Hepatocyte (in vitro differentiated cells): ENCODE measurements around the gene MUC6.

ENCODE experiments used
- EZH2 ChIP-seq: fragments of 200-600 bp; sonication (generic); IDR thresholded peaks from 2 replicates; pipeline ENCODE4 v1.6.1; 2016; ENCODE audit warnings: antibody characterized with exemption, mild to moderate bottlenecking, borderline replicate concordance
- EZH2phosphoT487 ChIP-seq: fragments of 200-600 bp; sonication (generic); IDR thresholded peaks from one replicate; pipeline ENCODE4 v1.6.1; 2018; ENCODE audit warnings: antibody characterized with exemption, mild to moderate bottlenecking, low read depth, moderate library complexity; ENCODE audit not compliant: unreplicated experiment, severe bottlenecking
- TF ChIP-seq, protein P1 (sequence below): fragments of 200-600 bp; sonication (generic); IDR thresholded peaks from 2 replicates; pipeline ENCODE4 v1.5.1; 2016; ENCODE audit warnings: antibody characterized with exemption, mild to moderate bottlenecking; ENCODE audit not compliant: poor library complexity

DNA sequence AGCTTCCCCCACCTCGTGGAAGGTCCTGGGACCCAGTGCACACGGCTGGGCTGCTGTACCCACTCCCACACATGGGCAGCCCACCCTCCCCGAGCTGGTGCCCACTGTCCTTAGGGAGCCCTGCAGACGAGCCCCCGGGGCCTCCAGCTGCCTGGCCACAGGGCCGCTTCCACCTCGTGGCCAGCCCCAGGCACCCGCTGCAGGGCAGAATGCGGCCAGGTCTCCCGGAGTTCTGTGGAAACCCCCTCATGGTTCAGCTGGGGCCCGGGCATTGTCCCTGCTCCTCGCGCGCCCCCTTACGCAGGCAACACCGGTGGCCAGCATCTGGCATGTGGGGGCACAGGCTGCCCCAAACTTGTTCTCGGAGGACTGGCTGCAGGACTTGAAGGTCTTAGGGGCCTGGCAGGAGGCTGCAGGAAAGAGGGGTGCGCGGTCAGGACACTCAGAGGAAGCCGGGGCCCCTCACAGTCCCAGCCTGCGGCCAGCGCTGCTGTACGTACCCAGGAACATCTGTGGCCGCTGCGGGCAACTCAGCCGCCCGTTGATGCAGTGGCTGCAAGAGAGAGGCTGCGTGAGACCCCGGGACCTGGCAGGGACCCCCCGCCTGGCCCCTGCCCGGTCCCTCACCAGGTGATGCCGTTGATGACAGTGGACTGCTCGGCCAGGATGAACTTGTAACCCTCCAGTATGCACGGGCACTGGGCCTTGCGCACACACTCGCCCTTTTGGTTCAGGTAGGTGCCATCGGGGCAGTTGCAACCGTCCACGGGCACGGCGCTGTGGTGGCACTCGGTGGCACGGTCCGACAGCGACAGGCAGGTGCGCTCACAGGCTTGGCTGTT is 9.7 kb downstream of the MUC6 start:
- TF ChIP-seq, protein P1, sequence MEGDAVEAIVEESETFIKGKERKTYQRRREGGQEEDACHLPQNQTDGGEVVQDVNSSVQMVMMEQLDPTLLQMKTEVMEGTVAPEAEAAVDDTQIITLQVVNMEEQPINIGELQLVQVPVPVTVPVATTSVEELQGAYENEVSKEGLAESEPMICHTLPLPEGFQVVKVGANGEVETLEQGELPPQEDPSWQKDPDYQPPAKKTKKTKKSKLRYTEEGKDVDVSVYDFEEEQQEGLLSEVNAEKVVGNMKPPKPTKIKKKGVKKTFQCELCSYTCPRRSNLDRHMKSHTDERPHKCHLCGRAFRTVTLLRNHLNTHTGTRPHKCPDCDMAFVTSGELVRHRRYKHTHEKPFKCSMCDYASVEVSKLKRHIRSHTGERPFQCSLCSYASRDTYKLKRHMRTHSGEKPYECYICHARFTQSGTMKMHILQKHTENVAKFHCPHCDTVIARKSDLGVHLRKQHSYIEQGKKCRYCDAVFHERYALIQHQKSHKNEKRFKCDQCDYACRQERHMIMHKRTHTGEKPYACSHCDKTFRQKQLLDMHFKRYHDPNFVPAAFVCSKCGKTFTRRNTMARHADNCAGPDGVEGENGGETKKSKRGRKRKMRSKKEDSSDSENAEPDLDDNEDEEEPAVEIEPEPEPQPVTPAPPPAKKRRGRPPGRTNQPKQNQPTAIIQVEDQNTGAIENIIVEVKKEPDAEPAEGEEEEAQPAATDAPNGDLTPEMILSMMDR = no peak
- TF ChIP-seq EZH2phosphoT487 (no peak), EZH2 (no peak)
